Activated B cell treated with CpG ODN at 0.5 μM for 24 hours (primary cell): ENCODE data around the gene POPDC2. TPM values are rescaled to one million over a fixed set of nuclear protein-coding genes. Genes with fewer than 3 reads are reported as not detected.

Source experiments
- ATAC-seq: fragments of 200-7000 bp; cut with Tn5 transposase; one replicate; pipeline ENCODE4 v1.10.0; 2021; ENCODE audit warnings: low read depth, mild to moderate bottlenecking, moderate library complexity
- CTCF ChIA-PET: fragments of 350-600 bp; sonication (Branson Sonifier 250); formaldehyde crosslinking; loops from one replicate; lab custom pipeline; 2021; ENCODE audit warnings: antibody characterized with exemption; lab: Charles Lee
- POLR2A ChIA-PET: fragments of 350-600 bp; sonication (Branson Sonifier 250); formaldehyde crosslinking; loops from one replicate; lab custom pipeline; 2021; ENCODE audit warnings: antibody characterized with exemption; lab: Charles Lee
- DNase-seq: peaks from one replicate; pipeline ENCODE4 v3.0.0; 2022
- H3K27ac Mint-ChIP-seq: one replicate; pipeline ENCODE4 v1.8.0; 2020; ENCODE audit warnings: mixed read lengths
- H3K27me3 Mint-ChIP-seq: one replicate; pipeline ENCODE4 v1.8.0; 2021; ENCODE audit warnings: mixed read lengths
- H3K36me3 Mint-ChIP-seq: one replicate; pipeline ENCODE4 v1.8.0; 2021; ENCODE audit warnings: low read depth, mixed read lengths
- H3K4me1 Mint-ChIP-seq: one replicate; pipeline ENCODE4 v1.8.0; 2021; ENCODE audit warnings: mixed read lengths
- H3K4me3 Mint-ChIP-seq: one replicate; pipeline ENCODE4 v1.8.0; 2020; ENCODE audit warnings: mild to moderate bottlenecking, mixed read lengths
- H3K9me3 Mint-ChIP-seq: one replicate; pipeline ENCODE4 v1.8.0; 2020; ENCODE audit warnings: mixed read lengths
- CTCF ChIP-seq: fragments of 200-600 bp; IDR thresholded peaks from one replicate; pipeline ENCODE4 v1.8.0; 2022; ENCODE audit warnings: antibody characterized with exemption, mild to moderate bottlenecking
- intact Hi-C: fragments of 100-400 bp; cut with micrococcal nuclease; formaldehyde crosslinking; loops from one replicate; pipeline ENCODE4 v1.15.1; 2024
- total RNA-seq: library from RNA; stranded (reverse); gene quantifications from 2 replicates; pipeline ENCODE4 v1.2.3, GENCODE V29; 2022

Gene POPDC2
- total RNA-seq: 5.5 and 6.7 TPM in 2 replicates

DNA sequence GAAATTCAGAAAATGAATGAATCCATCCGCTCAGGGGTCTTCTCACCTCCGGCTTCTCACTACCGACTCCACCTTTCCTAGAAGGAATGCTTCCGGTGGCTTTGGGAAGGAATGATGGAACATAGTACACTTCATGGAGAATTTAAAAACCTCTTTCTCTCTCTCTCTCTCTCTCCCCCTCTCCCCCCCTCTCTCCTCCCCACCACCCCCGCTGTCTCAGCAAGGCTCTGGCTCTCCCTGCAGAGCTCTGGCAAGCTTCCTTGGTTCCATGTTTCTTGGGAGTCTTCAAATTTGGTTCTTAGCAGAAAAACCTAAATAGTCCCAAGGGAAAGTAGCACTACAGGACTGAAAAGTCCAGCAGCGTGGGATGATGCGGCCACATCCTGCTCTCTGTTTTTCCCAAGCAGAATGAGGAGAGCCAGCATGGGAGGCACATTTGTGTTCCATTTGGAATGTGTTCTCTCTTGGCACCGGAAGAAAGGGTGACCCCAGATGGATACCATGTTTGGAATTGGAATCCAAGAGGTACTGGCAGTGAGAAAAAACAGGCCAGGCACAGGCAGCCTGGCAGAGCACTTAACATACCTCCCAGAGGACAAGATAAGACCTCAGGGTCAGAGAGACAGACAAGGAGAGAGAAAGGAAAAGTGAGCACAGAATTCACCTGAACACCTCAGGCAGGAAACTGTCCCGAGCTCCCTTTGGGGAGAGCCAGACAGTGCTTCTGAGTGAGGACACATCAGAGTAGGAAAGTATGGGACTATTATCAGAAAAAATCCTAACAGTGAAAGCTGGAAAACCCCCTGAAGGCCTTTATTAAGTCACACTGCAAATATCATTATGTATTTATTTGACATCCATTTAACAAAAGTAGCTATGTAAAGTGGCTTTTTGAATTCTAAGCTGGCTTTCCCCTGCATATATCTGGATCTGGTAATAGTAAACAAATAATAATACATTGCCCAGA is at the start of gene POPDC2:
Gene POPDC2 (minus strand): TSS at position 116 of the 967 bp plus-strand sequence. CDS start 166 bp downstream, outside the sequence.
- DNase-seq: no peak
- Mint-ChIP-seq H3K36me3 (peaks cover 10% of the 10 kb centered on the region), H3K9me3 (no peaks in the 10 kb centered on the region), H3K4me1 (peaks cover 56% of the 10 kb centered on the region), H3K27me3 (no peaks in the 10 kb centered on the region), H3K27ac (no peak within 1 kb of the TSS), H3K4me3 (no peak within 1 kb of the TSS)
- no peak for TF ChIP-seq CTCF
- ATAC-seq: no peak
- intact Hi-C loops: no loop called here
- ChIA-PET POLR2A (interaction anchor here (1.0 kb wide), 1 partner anchor 12 kb away, joined by 4 read pairs; no protein-coding TSS in a partner anchor), CTCF (no interaction called here)

GRCh38 chr3:119703820-119704531 is 43.6 kb upstream of the POPDC2 start:
- no peaks in the 10 kb centered on the region for H3K36me3 Mint-ChIP-seq
- H3K27ac Mint-ChIP-seq: no peak overlapping the region
- peaks cover 5% of the 10 kb centered on the region for H3K9me3 Mint-ChIP-seq
- H3K4me1 Mint-ChIP-seq: peaks cover 48% of the 10 kb centered on the region
- H3K4me3 Mint-ChIP-seq: peak overlapping the region; percentile 86
- ATAC-seq: no peak
- no peak for DNase-seq
- ChIA-PET POLR2A (interaction anchor here (1.3 kb wide), 1 partner anchor 206 kb away, joined by 6 read pairs; the partner anchor contains the start of gene TIMMDC1), CTCF (interaction anchor here (0.9 to 1.6 kb wide), 3 partner anchors 9 to 558 kb away, joined by 3 to 6 read pairs (median 4); partner anchors contain the start of gene TEX55)
- intact Hi-C loops: loop anchor here (1.0 to 5.0 kb wide), 3 partner anchors 241 to 643 kb away; partner anchors contain the start of genes LRRC58 and TMEM39A
- no peak for TF ChIP-seq CTCF
- no peaks in the 10 kb centered on the region for H3K27me3 Mint-ChIP-seq

GRCh38 chr3:119702530-119703527 is 42.4 kb upstream of the POPDC2 start, which contains the start of gene CFAP91:
Gene CFAP91 (plus strand): TSS chr3:119703022. CDS start chr3:119703099, 77 bp downstream.
- ChIA-PET POLR2A (interaction anchor here (0.6 to 1.6 kb wide), 3 partner anchors 141 to 235 kb away, joined by 3 to 7 read pairs (median 6); partner anchors contain the start of gene TIMMDC1), CTCF (interaction anchor here (0.9 kb wide), 1 partner anchor 8 kb away, joined by 4 read pairs; no protein-coding TSS in a partner anchor)
- Mint-ChIP-seq H3K36me3 (no peaks in the 10 kb centered on the region), H3K9me3 (peaks cover 5% of the 10 kb centered on the region), H3K4me3 (peak within 1 kb of the TSS; percentile 86), H3K4me1 (peaks cover 51% of the 10 kb centered on the region), H3K27ac (peak within 1 kb of the TSS; percentile 72), H3K27me3 (no peaks in the 10 kb centered on the region)
- DNase-seq (peak; percentile 86), ATAC-seq (peak; percentile 92)
- intact Hi-C loops: loop anchor here (1.0 to 5.0 kb wide), 4 partner anchors 141 to 644 kb away; partner anchors contain the start of genes LRRC58 and TMEM39A
- no peak for TF ChIP-seq CTCF

DNA sequence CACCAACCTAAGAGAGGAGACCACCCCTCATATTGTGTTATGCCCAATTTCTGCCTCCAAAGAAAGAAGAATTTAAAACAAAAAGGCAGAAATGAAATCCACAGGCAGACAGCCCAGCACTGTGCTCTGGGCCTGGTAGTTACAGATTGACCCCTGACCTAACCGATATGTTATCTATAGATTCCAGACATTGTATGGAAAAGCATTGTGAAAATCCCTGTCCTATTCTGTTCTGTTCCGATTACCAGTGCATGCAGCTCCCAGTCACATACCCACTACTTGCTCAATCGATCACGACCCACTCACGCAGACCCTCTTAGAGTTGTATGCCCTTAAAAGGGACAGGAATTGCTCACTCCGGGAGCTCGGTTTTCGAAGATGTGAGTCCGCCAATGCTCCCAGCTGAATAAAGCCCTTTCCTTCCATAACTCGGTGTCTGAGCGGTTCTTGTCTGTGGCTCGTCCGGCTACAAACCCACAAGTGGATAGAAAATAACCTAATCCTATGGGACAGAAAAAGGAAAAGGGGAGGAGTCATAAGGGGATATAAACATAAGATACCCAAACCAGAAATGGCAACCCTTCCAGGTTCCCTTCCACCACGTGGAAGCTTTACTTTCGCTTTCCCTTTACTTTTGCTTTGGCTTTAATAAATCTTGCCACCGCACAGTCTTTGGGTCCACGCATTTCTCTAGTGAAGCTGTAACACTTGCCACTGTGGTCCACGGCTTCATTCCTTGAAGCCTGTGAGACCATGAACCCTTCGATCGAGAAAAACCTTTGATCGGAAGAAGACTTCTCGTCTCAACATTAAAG is 40.7 kb upstream of the POPDC2 start:
- intact Hi-C loops: loop anchor here (1.0 to 5.0 kb wide), 8 partner anchors 24 to 1041 kb away; partner anchors contain the start of genes COX17, GTF2E1, LRRC58 and RABL3

More for the DNA sequence above, 40.7 kb upstream of the POPDC2 start:
- H3K4me1 Mint-ChIP-seq: peaks cover 62% of the 10 kb centered on the region
- no peaks in the 10 kb centered on the region for H3K36me3 Mint-ChIP-seq
- H3K27ac Mint-ChIP-seq: peak overlapping the region; percentile 97
- H3K9me3 Mint-ChIP-seq: peaks cover 5% of the 10 kb centered on the region
- POLR2A ChIA-PET: interaction anchor here (0.9 to 1.9 kb wide), 6 partner anchors 24 to 407 kb away, joined by 3 to 9 read pairs (median 4); partner anchors contain the start of genes ARHGAP31, COX17 and TMEM39A
- peak overlapping the region; percentile 50 for H3K4me3 Mint-ChIP-seq
- H3K27me3 Mint-ChIP-seq: no peaks in the 10 kb centered on the region
- TF ChIP-seq CTCF: no peak
- CTCF ChIA-PET: no interaction called here
- DNase-seq (no peak), ATAC-seq (peak; percentile 8)
